ENCODE data around the gene ABCB11. TPM values are rescaled to one million over a fixed set of nuclear protein-coding genes. Genes with fewer than 3 reads are reported as not detected.

ABCB11 gene
- total and polyA plus RNA-seq, 2 experiments from 2014 or later: 0.06 to 0.12 TPM

GRCh38 chr2:168978461-168978861, 52.7 kb downstream of the ABCB11 start:
- H3K9me3 ChIP-seq (ENCODE audit: low read depth): no peaks in the 10 kb centered on the region
- no peak overlapping the region for H3K4me3 ChIP-seq
- H3K27me3 ChIP-seq: no peaks in the 10 kb centered on the region
- TF ChIP-seq CTCF (IDR thresholded peaks at IDR 0.05; ENCODE audit: low read depth, low read length): no peak
- no peak overlapping the region for H3K27ac ChIP-seq
- peaks cover 7% of the 10 kb centered on the region for H3K4me1 ChIP-seq (ENCODE audit: low read depth)
- no peaks in the 10 kb centered on the region for H3K36me3 ChIP-seq
- DNase-seq (ENCODE audit: low read depth in 1 of 2, low spot score in 1 of 2): no peak

DNA sequence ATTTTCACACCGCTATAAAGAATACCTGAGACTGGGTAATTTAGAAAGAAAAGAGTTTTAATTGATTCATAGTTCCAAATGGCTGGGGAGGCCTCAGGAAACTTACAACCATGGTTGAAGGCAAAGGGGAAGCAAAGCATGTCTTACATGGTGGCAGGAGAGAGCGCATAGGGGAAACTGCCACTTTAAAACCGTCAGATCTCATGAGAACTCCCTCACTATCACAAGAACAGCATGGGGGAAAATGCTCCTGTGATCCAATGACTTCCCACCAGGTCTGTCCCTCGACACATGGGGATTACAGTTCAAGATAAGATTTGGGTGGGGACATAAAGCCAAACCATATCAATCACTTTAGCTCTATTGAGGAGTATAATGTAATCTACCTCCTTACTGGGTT, 53.5 kb downstream of the ABCB11 start:
- no peak for DNase-seq (ENCODE audit: low read depth in 1 of 2, low spot score in 1 of 2)
- H3K4me3 ChIP-seq: no peak overlapping the region
- H3K4me1 ChIP-seq (ENCODE audit: low read depth): peaks cover 7% of the 10 kb centered on the region
- H3K27me3 ChIP-seq: no peaks in the 10 kb centered on the region
- no peak for TF ChIP-seq CTCF (IDR thresholded peaks at IDR 0.05; ENCODE audit: low read depth, low read length)
- H3K36me3 ChIP-seq: no peaks in the 10 kb centered on the region
- H3K27ac ChIP-seq: no peak overlapping the region
- H3K9me3 ChIP-seq (ENCODE audit: low read depth): no peaks in the 10 kb centered on the region

- TF ChIP-seq CTCF (IDR thresholded peaks at IDR 0.05; ENCODE audit: low read depth, low read length): no peak
- no peak for DNase-seq (ENCODE audit: low read depth in 1 of 2, low spot score in 1 of 2)
- Histone ChIP-seq H3K27ac (no peak overlapping the region), H3K9me3 (ENCODE audit: low read depth) (no peaks in the 10 kb centered on the region), H3K4me3 (no peak overlapping the region), H3K27me3 (no peaks in the 10 kb centered on the region), H3K4me1 (ENCODE audit: low read depth) (peaks cover 7% of the 10 kb centered on the region), H3K36me3 (no peaks in the 10 kb centered on the region)
Measured at GRCh38 chr2:168976034-168976654, 55.0 kb downstream of the ABCB11 start.

DNA sequence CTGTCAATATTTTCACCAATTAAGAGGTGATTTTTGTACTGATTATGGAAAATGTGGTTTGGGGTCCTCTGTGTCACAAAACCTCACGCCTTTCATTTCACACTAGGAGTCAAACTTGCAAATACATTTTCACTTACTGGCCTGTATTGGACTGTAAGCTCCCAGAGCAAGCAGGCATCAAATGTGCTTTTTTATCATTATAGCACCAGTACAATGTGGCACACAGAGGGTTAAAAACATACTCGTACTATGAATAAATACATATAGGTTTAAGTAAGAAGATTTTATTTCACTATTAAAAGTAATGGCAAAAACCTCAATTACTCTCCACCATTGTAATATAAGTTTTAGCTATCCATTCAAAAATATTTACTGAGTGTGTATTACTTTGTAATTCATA, 56.7 kb downstream of the ABCB11 start:
- no peaks in the 10 kb centered on the region for H3K9me3 ChIP-seq (ENCODE audit: low read depth)
- H3K27ac ChIP-seq: no peak overlapping the region
- H3K36me3 ChIP-seq: no peaks in the 10 kb centered on the region
- no peak for DNase-seq (ENCODE audit: low read depth in 1 of 2, low spot score in 1 of 2)
- peaks cover 7% of the 10 kb centered on the region for H3K4me1 ChIP-seq (ENCODE audit: low read depth)
- no peak for TF ChIP-seq CTCF (IDR thresholded peaks at IDR 0.05; ENCODE audit: low read depth, low read length)
- no peak overlapping the region for H3K4me3 ChIP-seq
- H3K27me3 ChIP-seq: no peaks in the 10 kb centered on the region

GRCh38 chr2:168971261-168971660, 59.9 kb downstream of the ABCB11 start:
- peaks cover 5% of the 10 kb centered on the region for H3K4me1 ChIP-seq (ENCODE audit: low read depth)
- no peak overlapping the region for H3K27ac ChIP-seq
- no peaks in the 10 kb centered on the region for H3K36me3 ChIP-seq
- no peak for TF ChIP-seq CTCF (IDR thresholded peaks at IDR 0.05; ENCODE audit: low read depth, low read length)
- H3K27me3 ChIP-seq: no peaks in the 10 kb centered on the region
- no peak overlapping the region for H3K4me3 ChIP-seq
- no peak for DNase-seq (ENCODE audit: low read depth in 1 of 2, low spot score in 1 of 2)
- no peaks in the 10 kb centered on the region for H3K9me3 ChIP-seq (ENCODE audit: low read depth)
